Coronary artery (tissue), 2 donors: ENCODE measurements around the gene RPL38.

ENCODE experiments used
- DNase-seq: peaks from one replicate; pipeline ENCODE4 v3.0.0-alpha.2; 2017; ENCODE audit warnings: low spot score
- H3K27ac ChIP-seq, 2 donors: fragments of 200-600 bp; sonication (generic); one replicate each; pipeline ENCODE4 v1.5.1; 2016 to 2019
- H3K4me3 ChIP-seq: fragments of 200-600 bp; sonication (generic); 2 replicates; pipeline ENCODE4 v1.5.1; 2016; ENCODE audit warnings: mild to moderate bottlenecking, moderate library complexity
- TF ChIP-seq, protein P1 (sequence below): fragments of 200-600 bp; sonication (generic); IDR thresholded peaks from one replicate; pipeline ENCODE4 v1.5.1; 2019; ENCODE audit warnings: antibody characterized with exemption

Gene RPL38

DNA sequence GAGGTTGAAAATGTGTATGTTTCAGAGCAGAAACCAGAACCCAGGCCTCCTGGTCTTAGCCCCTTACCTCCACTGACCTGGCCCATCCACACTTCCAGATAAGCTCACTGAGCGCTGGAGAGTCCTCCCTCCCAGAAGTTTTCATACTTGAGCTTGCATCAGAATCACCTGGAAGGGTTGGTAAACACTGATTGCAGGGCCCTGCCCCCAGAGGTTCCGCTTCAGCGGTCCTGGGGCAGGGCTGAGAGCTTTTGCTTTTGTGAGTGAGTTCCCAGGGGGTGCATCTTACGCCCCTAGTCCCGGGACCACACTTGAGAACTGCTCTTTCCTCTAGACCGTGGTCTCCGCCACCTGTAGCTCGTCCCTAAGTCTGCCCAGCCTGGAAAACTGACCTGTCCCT, 30.5 kb downstream of the RPL38 start:
- no peak for DNase-seq
- Histone ChIP-seq H3K27ac (peak overlapping the region in 1 of 2 donors; percentile 28), H3K4me3 (no peak overlapping the region)
- TF ChIP-seq, protein P1, sequence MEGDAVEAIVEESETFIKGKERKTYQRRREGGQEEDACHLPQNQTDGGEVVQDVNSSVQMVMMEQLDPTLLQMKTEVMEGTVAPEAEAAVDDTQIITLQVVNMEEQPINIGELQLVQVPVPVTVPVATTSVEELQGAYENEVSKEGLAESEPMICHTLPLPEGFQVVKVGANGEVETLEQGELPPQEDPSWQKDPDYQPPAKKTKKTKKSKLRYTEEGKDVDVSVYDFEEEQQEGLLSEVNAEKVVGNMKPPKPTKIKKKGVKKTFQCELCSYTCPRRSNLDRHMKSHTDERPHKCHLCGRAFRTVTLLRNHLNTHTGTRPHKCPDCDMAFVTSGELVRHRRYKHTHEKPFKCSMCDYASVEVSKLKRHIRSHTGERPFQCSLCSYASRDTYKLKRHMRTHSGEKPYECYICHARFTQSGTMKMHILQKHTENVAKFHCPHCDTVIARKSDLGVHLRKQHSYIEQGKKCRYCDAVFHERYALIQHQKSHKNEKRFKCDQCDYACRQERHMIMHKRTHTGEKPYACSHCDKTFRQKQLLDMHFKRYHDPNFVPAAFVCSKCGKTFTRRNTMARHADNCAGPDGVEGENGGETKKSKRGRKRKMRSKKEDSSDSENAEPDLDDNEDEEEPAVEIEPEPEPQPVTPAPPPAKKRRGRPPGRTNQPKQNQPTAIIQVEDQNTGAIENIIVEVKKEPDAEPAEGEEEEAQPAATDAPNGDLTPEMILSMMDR, result no peak

- Histone ChIP-seq H3K4me3 (peak overlapping the region; percentile 59), H3K27ac (peak overlapping the region in 1 of 2 donors; percentile 77)
- DNase-seq, result no peak
- TF ChIP-seq, protein P1, result no peak
Measured at GRCh38 chr17:74234486-74234885, 31.0 kb downstream of the RPL38 start.

- Histone ChIP-seq H3K4me3 (peak overlapping the region; percentile 59), H3K27ac (peak overlapping the region in 1 of 2 donors; percentile 77)
- TF ChIP-seq, protein P1, result no peak
- no peak for DNase-seq
Measured at GRCh38 chr17:74235040-74235581, 31.6 kb downstream of the RPL38 start.

DNA sequence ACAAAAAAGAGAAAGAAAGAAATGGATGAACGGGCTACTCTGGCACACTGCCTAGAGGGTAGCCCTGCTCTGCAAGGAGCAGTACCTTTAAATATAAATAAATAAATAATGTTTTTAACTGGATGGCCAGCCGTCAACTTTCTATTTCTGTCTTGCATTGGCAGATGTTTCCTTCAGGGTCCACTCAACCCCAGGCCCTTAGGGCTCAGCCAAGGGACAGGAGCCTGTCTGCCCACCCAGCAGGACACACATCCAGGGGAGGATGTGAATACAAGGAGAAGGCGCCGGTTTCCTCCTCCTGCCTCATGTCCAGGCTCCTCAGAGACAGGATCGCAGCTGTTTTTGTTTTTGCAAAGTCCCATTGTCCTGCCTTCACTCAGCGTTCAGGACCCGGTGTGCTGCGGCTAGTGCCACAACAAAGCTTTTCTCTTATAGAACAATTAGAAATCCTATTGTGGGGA, 32.5 kb downstream of the RPL38 start:
- DNase-seq, result no peak
- Histone ChIP-seq H3K4me3 (no peak overlapping the region), H3K27ac (no peak overlapping the region)
- TF ChIP-seq, protein P1, result no peak

- no peak overlapping the region for H3K27ac ChIP-seq
- no peak overlapping the region for H3K4me3 ChIP-seq
- DNase-seq, result no peak
- TF ChIP-seq, protein P1, result no peak
Measured at GRCh38 chr17:74237321-74237720, 33.8 kb downstream of the RPL38 start.

- Histone ChIP-seq H3K27ac (no peak overlapping the region), H3K4me3 (no peak overlapping the region)
- DNase-seq, result no peak
- TF ChIP-seq, protein P1, result no peak
Measured at GRCh38 chr17:74239172-74239571, 35.7 kb downstream of the RPL38 start.

DNA sequence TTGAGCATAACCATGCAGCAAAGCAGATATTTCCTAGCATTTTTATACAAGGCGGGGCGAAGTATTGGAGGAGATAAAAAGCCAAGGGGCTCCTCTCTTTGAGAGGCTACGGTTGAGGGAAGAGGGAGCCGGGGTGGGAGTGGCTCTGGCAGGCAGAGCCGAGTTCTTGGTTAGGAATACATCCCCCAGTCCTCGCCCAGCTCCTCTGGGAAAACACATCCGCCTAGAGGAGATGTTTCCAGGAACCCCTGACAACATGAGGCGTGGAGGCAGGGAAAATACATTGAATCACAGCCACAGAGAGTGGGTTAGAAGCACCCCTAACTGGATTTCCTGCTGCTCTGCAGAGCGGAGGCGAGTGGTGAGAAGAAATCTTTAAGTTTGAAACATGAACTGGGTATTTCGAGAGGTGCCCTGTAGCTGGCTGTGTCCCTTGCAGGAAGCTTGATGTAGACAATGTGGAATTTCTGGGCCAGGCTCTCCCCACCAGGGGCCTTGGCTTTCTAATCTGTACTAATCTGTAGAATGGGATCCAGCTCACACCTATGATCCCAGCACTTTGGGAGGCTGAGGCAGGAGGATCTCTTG, 37.2 kb downstream of the RPL38 start:
- Histone ChIP-seq H3K4me3 (no peak overlapping the region), H3K27ac (peak overlapping the region in 1 of 2 donors; percentile 31)
- no peak for DNase-seq
- TF ChIP-seq, protein P1, result no peak
